Activated naive CD4-positive, alpha-beta T cell treated with anti-CD3 and anti-CD28 coated beads for 36 hours (primary cell): Measurements from ENCODE around the gene STUB1. TPM values are rescaled to one million over a fixed set of nuclear protein-coding genes. Genes with fewer than 3 reads are reported as not detected.

ENCODE experiments used
- CTCF ChIA-PET: fragments of 350-600 bp; sonication (Branson Sonifier 250); formaldehyde crosslinking; loops from one replicate; lab custom pipeline; 2021; ENCODE audit warnings: antibody characterized with exemption; lab: Charles Lee
- DNase-seq: peaks from one replicate; pipeline ENCODE4 v3.0.0-alpha.2; 2020
- H3K27ac Mint-ChIP-seq: one replicate; pipeline ENCODE4 v1.8.0; 2021; ENCODE audit warnings: mild to moderate bottlenecking, mixed read lengths
- H3K27me3 Mint-ChIP-seq: one replicate; pipeline ENCODE4 v1.8.0; 2021; ENCODE audit warnings: low read depth, mixed read lengths
- H3K36me3 Mint-ChIP-seq: one replicate; pipeline ENCODE4 v1.8.0; 2021; ENCODE audit warnings: low read depth, mixed read lengths
- H3K4me1 Mint-ChIP-seq: one replicate; pipeline ENCODE4 v1.8.0; 2021; ENCODE audit warnings: low read depth, mixed read lengths
- H3K4me3 Mint-ChIP-seq: one replicate; pipeline ENCODE4 v1.8.0; 2021; ENCODE audit warnings: mild to moderate bottlenecking, moderate library complexity, mixed read lengths
- H3K9me3 Mint-ChIP-seq: one replicate; pipeline ENCODE4 v1.8.0; 2021; ENCODE audit warnings: mixed read lengths
- intact Hi-C: fragments of 100-400 bp; cut with micrococcal nuclease; formaldehyde crosslinking; loops from one replicate; pipeline ENCODE4 v1.15.1; 2023
- total RNA-seq, 2 experiments: library from RNA; stranded (reverse); gene quantifications; one replicate each; pipeline ENCODE4 v1.2.3, GENCODE V29; 2021

STUB1 gene
- total RNA-seq, 2 experiments from 2014 or later: 40.3 to 44.1 TPM

GRCh38 chr16:660132-660458 lies 20.1 kb upstream of the STUB1 start:
- DNase-seq: no peak
- intact Hi-C loops: no loop called here
- no peak overlapping the region for H3K4me3 Mint-ChIP-seq
- CTCF ChIA-PET: interaction anchor here (1.0 kb wide), 1 partner anchor 9 kb away, joined by 3 read pairs; no protein-coding TSS in a partner anchor
- peaks cover 3% of the 10 kb centered on the region for H3K36me3 Mint-ChIP-seq
- no peaks in the 10 kb centered on the region for H3K27me3 Mint-ChIP-seq
- H3K4me1 Mint-ChIP-seq: peaks cover 4% of the 10 kb centered on the region
- no peaks in the 10 kb centered on the region for H3K9me3 Mint-ChIP-seq
- no peak overlapping the region for H3K27ac Mint-ChIP-seq

GRCh38 chr16:660459-661183 lies 19.6 kb upstream of the STUB1 start:
- Mint-ChIP-seq H3K27me3 (no peaks in the 10 kb centered on the region), H3K36me3 (peaks cover 3% of the 10 kb centered on the region), H3K27ac (no peak overlapping the region), H3K4me3 (no peak overlapping the region), H3K4me1 (peaks cover 4% of the 10 kb centered on the region), H3K9me3 (no peaks in the 10 kb centered on the region)
- CTCF ChIA-PET: interaction anchor here (1.0 kb wide), 1 partner anchor 9 kb away, joined by 3 read pairs; no protein-coding TSS in a partner anchor
- intact Hi-C loops: no loop called here
- peak; percentile 63 for DNase-seq

- Mint-ChIP-seq H3K4me3 (no peak overlapping the region), H3K36me3 (peaks cover 3% of the 10 kb centered on the region), H3K27me3 (no peaks in the 10 kb centered on the region), H3K27ac (no peak overlapping the region), H3K4me1 (peaks cover 4% of the 10 kb centered on the region), H3K9me3 (no peaks in the 10 kb centered on the region)
- CTCF ChIA-PET: no interaction called here
- no peak for DNase-seq
- intact Hi-C loops: no loop called here
Measured at GRCh38 chr16:661184-661821, 18.9 kb upstream of the STUB1 start.

GRCh38 chr16:662095-662494 lies 18.1 kb upstream of the STUB1 start:
- intact Hi-C loops: no loop called here
- no peak for DNase-seq
- Mint-ChIP-seq H3K36me3 (peaks cover 3% of the 10 kb centered on the region), H3K4me1 (peaks cover 4% of the 10 kb centered on the region), H3K27ac (no peak overlapping the region), H3K27me3 (no peaks in the 10 kb centered on the region), H3K4me3 (no peak overlapping the region), H3K9me3 (no peaks in the 10 kb centered on the region)
- CTCF ChIA-PET: no interaction called here

DNA sequence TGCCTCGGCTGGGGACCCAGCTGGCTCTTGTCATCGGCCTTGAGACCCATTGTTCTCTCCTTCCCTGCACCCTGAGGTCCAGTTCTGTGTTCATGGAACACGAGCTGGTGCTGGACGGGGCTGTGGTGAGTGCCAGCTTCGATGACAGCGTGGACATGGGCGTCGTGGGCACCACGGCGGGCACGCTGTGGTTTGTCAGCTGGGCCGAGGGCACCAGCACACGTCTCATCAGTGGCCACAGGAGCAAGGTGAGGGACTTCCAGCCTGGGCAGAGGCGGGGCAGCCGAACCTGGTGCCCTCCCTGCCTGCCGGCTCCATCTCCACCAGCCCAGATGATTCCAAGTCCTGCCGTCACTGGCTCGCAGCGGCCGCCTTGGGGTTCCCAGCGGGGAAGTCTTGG lies 17.6 kb upstream of the STUB1 start:
- H3K4me3 Mint-ChIP-seq: no peak overlapping the region
- CTCF ChIA-PET: no interaction called here

DNA sequence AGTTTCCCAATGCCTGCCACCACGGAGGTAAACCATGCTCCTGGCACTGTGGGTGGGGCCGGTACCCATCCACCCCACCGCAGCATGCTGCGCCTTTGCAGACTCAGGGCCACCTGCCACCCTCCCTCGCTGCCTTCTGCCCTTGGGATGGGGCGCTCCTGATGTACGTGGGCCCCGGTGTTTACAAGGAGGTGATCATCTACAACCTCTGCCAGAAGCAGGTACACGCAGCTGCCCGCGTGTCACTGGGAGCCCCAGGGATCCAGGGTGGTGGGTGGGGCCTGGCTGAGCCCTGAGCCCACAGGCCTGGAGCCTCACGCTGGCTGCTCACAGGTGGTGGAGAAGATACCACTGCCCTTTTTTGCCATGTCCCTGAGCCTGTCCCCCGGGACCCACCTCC lies 13.6 kb upstream of the STUB1 start:
- H3K27me3 Mint-ChIP-seq: no peaks in the 10 kb centered on the region
- intact Hi-C loops: loop anchor here (5.0 kb wide), 1 partner anchor 274 kb away; no protein-coding TSS in a partner anchor
- H3K36me3 Mint-ChIP-seq: peaks cover 13% of the 10 kb centered on the region
- no peak overlapping the region for H3K4me3 Mint-ChIP-seq
- no peak for DNase-seq
- CTCF ChIA-PET: no interaction called here
- H3K4me1 Mint-ChIP-seq: peaks cover 11% of the 10 kb centered on the region
- H3K9me3 Mint-ChIP-seq: no peaks in the 10 kb centered on the region
- H3K27ac Mint-ChIP-seq: no peak overlapping the region

More for the DNA sequence above, 17.6 kb upstream of the STUB1 start:
- no peak overlapping the region for H3K27ac Mint-ChIP-seq
- intact Hi-C loops: no loop called here
- no peaks in the 10 kb centered on the region for H3K27me3 Mint-ChIP-seq
- H3K36me3 Mint-ChIP-seq: peaks cover 3% of the 10 kb centered on the region
- DNase-seq: no peak
- H3K9me3 Mint-ChIP-seq: no peaks in the 10 kb centered on the region
- H3K4me1 Mint-ChIP-seq: peaks cover 6% of the 10 kb centered on the region

DNA sequence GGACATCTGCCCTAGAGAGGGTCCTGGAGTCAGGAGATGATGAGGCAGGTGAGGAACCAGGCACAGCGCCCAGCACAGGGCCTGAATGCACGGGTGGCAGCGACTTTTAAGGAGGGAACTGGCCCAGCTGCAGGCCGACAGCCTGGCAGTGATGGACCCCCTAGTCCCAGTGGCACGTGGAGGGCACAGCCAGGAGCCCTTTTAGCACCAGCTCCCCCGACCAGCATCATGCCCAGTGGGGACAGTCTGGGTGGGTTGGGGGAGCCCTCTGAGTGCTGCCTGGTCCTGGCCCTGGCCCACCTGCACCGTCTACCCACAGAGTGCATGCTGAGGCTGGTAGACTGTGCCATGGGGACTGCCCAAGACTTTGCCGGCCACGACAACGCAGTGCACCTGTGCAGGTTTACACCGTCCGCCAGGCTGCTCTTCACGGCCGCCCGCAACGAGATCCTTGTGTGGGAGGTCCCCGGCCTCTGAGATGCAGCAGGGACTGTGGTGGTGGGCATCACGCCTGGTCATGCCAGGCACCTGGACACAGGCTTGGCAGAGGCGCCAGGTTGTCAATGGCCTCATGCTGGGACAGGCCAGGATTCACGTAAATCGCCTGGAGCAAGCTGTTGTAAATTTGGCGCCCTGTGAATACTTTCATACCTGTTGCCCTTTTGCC lies 13.0 kb upstream of the STUB1 start:
- Mint-ChIP-seq H3K9me3 (no peaks in the 10 kb centered on the region), H3K36me3 (peaks cover 13% of the 10 kb centered on the region), H3K4me3 (peak overlapping the region; percentile 78), H3K27me3 (no peaks in the 10 kb centered on the region), H3K4me1 (peaks cover 11% of the 10 kb centered on the region), H3K27ac (peak overlapping the region; percentile 83)
- DNase-seq: no peak
- intact Hi-C loops: loop anchor here (1.0 to 5.0 kb wide), 2 partner anchors 18 to 275 kb away; partner anchors contain the start of gene WDR90
- CTCF ChIA-PET: interaction anchor here (0.6 to 1.6 kb wide), 5 partner anchors 9 to 475 kb away, joined by 3 read pairs; no protein-coding TSS in a partner anchor

GRCh38 chr16:667780-668518 lies 12.3 kb upstream of the STUB1 start, which contains the start of gene RHOT2:
Gene RHOT2, plus strand, starts transcription at chr16:668132. Its CDS starts 68 bp downstream, at chr16:668200.
- Mint-ChIP-seq H3K4me3 (peak within 1 kb of the TSS; percentile 78), H3K27ac (peak within 1 kb of the TSS; percentile 83), H3K4me1 (peaks cover 11% of the 10 kb centered on the region), H3K9me3 (no peaks in the 10 kb centered on the region), H3K27me3 (no peaks in the 10 kb centered on the region), H3K36me3 (peaks cover 16% of the 10 kb centered on the region)
- intact Hi-C loops: loop anchor here (1.0 to 5.0 kb wide), 4 partner anchors 12 to 276 kb away; partner anchors contain the start of genes STUB1, WDR24 and WDR90
- DNase-seq: peak; percentile 94
- CTCF ChIA-PET: interaction anchor here (0.6 to 1.6 kb wide), 5 partner anchors 8 to 475 kb away, joined by 3 read pairs; no protein-coding TSS in a partner anchor

DNA sequence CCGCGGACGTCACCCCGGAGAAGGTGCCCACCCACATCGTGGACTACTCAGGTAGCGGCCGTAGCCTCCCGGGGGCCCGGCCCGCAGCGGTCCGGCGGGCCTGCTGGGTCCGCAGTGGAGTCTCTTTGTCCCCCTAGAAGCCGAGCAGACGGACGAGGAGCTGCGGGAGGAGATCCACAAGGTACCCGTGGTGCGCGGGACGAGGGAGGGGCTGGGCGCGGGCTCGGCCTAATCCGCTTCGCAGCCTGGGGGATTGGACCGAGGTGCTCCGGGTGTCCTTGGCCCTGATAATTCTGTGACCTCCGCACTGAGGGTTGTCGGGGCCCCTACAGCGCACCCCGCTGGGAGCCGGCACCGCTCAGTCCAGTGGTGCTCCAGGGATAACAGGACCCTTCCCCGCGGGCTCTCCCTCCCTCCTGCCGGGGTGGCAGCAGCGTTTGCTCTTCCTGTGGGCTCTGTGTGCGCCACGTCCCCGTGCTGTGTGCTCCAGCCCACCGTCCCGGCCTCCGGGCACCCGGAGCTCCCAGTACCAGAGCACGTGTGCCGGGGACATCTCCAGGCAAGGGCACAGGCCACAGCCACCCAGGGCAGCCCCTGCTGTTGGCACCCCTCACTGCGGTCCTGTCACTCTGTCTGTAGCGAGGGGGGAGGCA lies 11.6 kb upstream of the STUB1 start:
- peak overlapping the region; percentile 46 for H3K27ac Mint-ChIP-seq
- H3K4me3 Mint-ChIP-seq: peak overlapping the region; percentile 78
- intact Hi-C loops: loop anchor here (1.0 to 5.0 kb wide), 3 partner anchors 12 to 276 kb away; partner anchors contain the start of genes STUB1 and WDR24
- H3K27me3 Mint-ChIP-seq: no peaks in the 10 kb centered on the region
- H3K9me3 Mint-ChIP-seq: no peaks in the 10 kb centered on the region
- CTCF ChIA-PET: interaction anchor here (1.0 to 1.6 kb wide), 2 partner anchors 8 to 66 kb away, joined by 3 read pairs; no protein-coding TSS in a partner anchor
- peaks cover 11% of the 10 kb centered on the region for H3K4me1 Mint-ChIP-seq
- no peak for DNase-seq
- H3K36me3 Mint-ChIP-seq: peaks cover 16% of the 10 kb centered on the region

- no peak for DNase-seq
- Mint-ChIP-seq H3K9me3 (no peaks in the 10 kb centered on the region), H3K27me3 (no peaks in the 10 kb centered on the region), H3K36me3 (peaks cover 14% of the 10 kb centered on the region), H3K4me3 (peak overlapping the region; percentile 78), H3K27ac (no peak overlapping the region), H3K4me1 (peaks cover 11% of the 10 kb centered on the region)
- CTCF ChIA-PET: no interaction called here
- intact Hi-C loops: loop anchor here (5.0 kb wide), 1 partner anchor 277 kb away; no protein-coding TSS in a partner anchor
Measured at GRCh38 chr16:669666-670065, 10.5 kb upstream of the STUB1 start.
